HepG2 (cell line): ENCODE results near the gene PAIP2. TPM values are rescaled to one million over a fixed set of nuclear protein-coding genes. Genes with fewer than 3 reads are reported as not detected.

Experiments used
- ARNT2 ChIP-seq: sonication (generic); formaldehyde crosslinking; IDR thresholded peaks from 2 replicates; pipeline ENCODE4 v1.8.0; 2022; ENCODE audit warnings: mild to moderate bottlenecking, low read depth, missing genetic modification reagents, moderate library complexity
- ATF4 ChIP-seq, 2 experiments: fragments of 450-650 bp in 1 of 2; sonication (generic) in 1 of 2; formaldehyde crosslinking; IDR thresholded peaks; 2 replicates each; pipeline versions ENCODE4 v1.5.0 to v1.8.0; 2020 to 2022; ENCODE audit warnings: mild to moderate bottlenecking in 1 of 2, missing genetic modification reagents in 1 of 2
- ATF5 ChIP-seq: sonication (generic); formaldehyde crosslinking; IDR thresholded peaks from 2 replicates; pipeline ENCODE4 v1.4.0; 2020; ENCODE audit warnings: mild to moderate bottlenecking, low read depth, missing genetic modification reagents
- ATF6 ChIP-seq: sonication (generic); formaldehyde crosslinking; conservative IDR thresholded peaks from 2 replicates; pipeline ENCODE4 v1.4.0; 2020; ENCODE audit warnings: missing genetic modification reagents
- DNMT3B ChIP-seq: conservative IDR thresholded peaks from 2 replicates; pipeline ENCODE4 v1.6.1; 2016; ENCODE audit warnings: missing biosample characterization, control low read depth
- FOXP4 ChIP-seq: sonication (generic); formaldehyde crosslinking; IDR thresholded peaks from 2 replicates; pipeline ENCODE4 v1.4.0; 2020; ENCODE audit warnings: missing genetic modification reagents
- GPN1 ChIP-seq: sonication (generic); formaldehyde crosslinking; IDR thresholded peaks from 2 replicates; pipeline ENCODE4 v1.5.1; 2020; ENCODE audit warnings: missing genetic modification reagents, borderline replicate concordance
- IKZF5 ChIP-seq: IDR thresholded peaks from 2 replicates; pipeline ENCODE4 v1.6.1; 2018; ENCODE audit warnings: missing genetic modification reagents, mild to moderate bottlenecking, missing compliant biosample characterization
- ONECUT2 ChIP-seq: sonication (generic); formaldehyde crosslinking; IDR thresholded peaks from 2 replicates; pipeline ENCODE4 v1.4.0; 2020; ENCODE audit warnings: missing genetic modification reagents
- THAP8 ChIP-seq: sonication (generic); formaldehyde crosslinking; IDR thresholded peaks from 2 replicates; pipeline ENCODE4 v1.5.1; 2020; ENCODE audit warnings: missing genetic modification reagents, mild to moderate bottlenecking, borderline replicate concordance
- ZBTB10 ChIP-seq: sonication (generic); formaldehyde crosslinking; IDR thresholded peaks from 2 replicates; pipeline ENCODE4 v1.4.0; 2020; ENCODE audit warnings: missing genetic modification reagents, borderline replicate concordance
- ZBTB20 ChIP-seq: sonication (generic); formaldehyde crosslinking; IDR thresholded peaks from 2 replicates; pipeline ENCODE4 v1.8.1; 2023; ENCODE audit warnings: missing genetic modification reagents, low read depth, mild to moderate bottlenecking, borderline replicate concordance
- ZNF235 ChIP-seq: sonication (generic); formaldehyde crosslinking; IDR thresholded peaks from 2 replicates; pipeline ENCODE4 v1.8.1; 2023; ENCODE audit warnings: mild to moderate bottlenecking, missing genetic modification reagents, borderline replicate concordance
- ZNF431 ChIP-seq: sonication (generic); formaldehyde crosslinking; IDR thresholded peaks from 2 replicates; pipeline ENCODE4 v1.9.0; 2022; ENCODE audit warnings: missing genetic modification reagents, low read depth, mild to moderate bottlenecking, borderline replicate concordance
- ZNF44 ChIP-seq: sonication (generic); formaldehyde crosslinking; IDR thresholded peaks from 2 replicates; pipeline ENCODE4 v1.5.1; 2020; ENCODE audit warnings: mild to moderate bottlenecking, missing genetic modification reagents
- ZNF550 ChIP-seq: sonication (generic); formaldehyde crosslinking; IDR thresholded peaks from 2 replicates; pipeline ENCODE4 v1.4.0; 2020; ENCODE audit warnings: mild to moderate bottlenecking, missing genetic modification reagents, borderline replicate concordance
- ZNF703 ChIP-seq: sonication (generic); formaldehyde crosslinking; IDR thresholded peaks from 2 replicates; pipeline ENCODE4 v1.5.1; 2020; ENCODE audit warnings: missing genetic modification reagents, mild to moderate bottlenecking, moderate library complexity, borderline replicate concordance
- polyA plus RNA-seq, 8 experiments: library from polyadenylated mRNA; depleted of rRNA in 3 of 8; stranded (reverse) in 7 of 8; unstranded in 1 of 8; fragments of >200 nt; fragmentation: Illumina TruSeq in 4 of 8; extraction: Trizol in 4 of 8; gene quantifications; 2 replicates each; pipeline versions ENCODE4 v1.2.1 to v1.2.3, GENCODE V29; 2011 to 2016; ENCODE audit warnings: low read depth in 4 of 8, missing spikeins in 1 of 8, mixed read lengths in 1 of 8; ENCODE audit not compliant: insufficient read depth in 1 of 8
- total RNA-seq, 5 experiments: library from RNA; depleted of rRNA; stranded (reverse); fragments of >200 nt; fragmentation: Illumina TruSeq; extraction: Trizol; gene quantifications; 2 replicates each; pipeline ENCODE4 v1.2.3, GENCODE V29; 2016; ENCODE audit warnings: low read depth in 1 of 5

Gene PAIP2
- total and polyA plus RNA-seq, 2 of the 13 experiments (the other 11 are each of a cell fraction or from before 2014, with no cell fraction given) = 61.5 to 76.3 TPM

- TF ChIP-seq ATF5 (CRISPR knock-in tag) (no peak), ZNF431 (CRISPR knock-in tag) (no peak), ONECUT2 (no peak), IKZF5 (CRISPR knock-in tag) (peak; percentile 41; the same call in 1 of the 2 replicates), ZNF44 (CRISPR knock-in tag) (peak; percentile 75), ZBTB10 (CRISPR knock-in tag) (no peak), ATF4 (CRISPR knock-in tag; IDR thresholded peaks at IDR 0.05) (no peak), ARNT2 (CRISPR knock-in tag) (0 out of 2 replicates have a peak, but pooled peaks have one; percentile 64), FOXP4 (CRISPR knock-in tag) (no peak; the same call in 1 of the 2 replicates), DNMT3B (CRISPR knock-in tag) (no peak), ZNF550 (no peak), GPN1 (CRISPR knock-in tag) (no peak), ATF6 (CRISPR knock-in tag) (no peak), THAP8 (CRISPR knock-in tag) (no peak), ZNF703 (CRISPR knock-in tag) (no peak), ZNF235 (CRISPR knock-in tag) (no peak), ZBTB20 (CRISPR knock-in tag) (peak; percentile 49; the same call in 1 of the 2 replicates)
Measured at GRCh38 chr5:139403787-139404483, 62.3 kb downstream of the PAIP2 start, which contains the start of gene SPATA24 (continued).
